Right renal cortex interstitium (tissue), 3 donors: ENCODE data around the gene ACTA1. TPM values are rescaled to one million over a fixed set of nuclear protein-coding genes. Genes with fewer than 3 reads are reported as not detected.
"Not testable (repeated sequence)": the region's sequence is repeated elsewhere in the genome, so short reads cannot be mapped to it uniquely, and the experiment has no call there.

ENCODE experiments used
- DNase-seq, 3 donors: peaks; one replicate each; pipeline ENCODE4 v3.0.0-alpha.2; 2013; ENCODE audit warnings: low read depth in 3 of 3, low spot score in 2 of 3
- polyA plus RNA-seq, 3 donors: library from polyadenylated mRNA; unstranded; fragments of 120-200 nt; gene quantifications; one replicate each; pipeline ENCODE4 v1.2.1, GENCODE V29; 2013; ENCODE audit not compliant: insufficient read length in 3 of 3

Gene ACTA1
- polyA plus RNA-seq, 3 donors, result 1.1 to 1.6 (median 1.3) TPM

DNA sequence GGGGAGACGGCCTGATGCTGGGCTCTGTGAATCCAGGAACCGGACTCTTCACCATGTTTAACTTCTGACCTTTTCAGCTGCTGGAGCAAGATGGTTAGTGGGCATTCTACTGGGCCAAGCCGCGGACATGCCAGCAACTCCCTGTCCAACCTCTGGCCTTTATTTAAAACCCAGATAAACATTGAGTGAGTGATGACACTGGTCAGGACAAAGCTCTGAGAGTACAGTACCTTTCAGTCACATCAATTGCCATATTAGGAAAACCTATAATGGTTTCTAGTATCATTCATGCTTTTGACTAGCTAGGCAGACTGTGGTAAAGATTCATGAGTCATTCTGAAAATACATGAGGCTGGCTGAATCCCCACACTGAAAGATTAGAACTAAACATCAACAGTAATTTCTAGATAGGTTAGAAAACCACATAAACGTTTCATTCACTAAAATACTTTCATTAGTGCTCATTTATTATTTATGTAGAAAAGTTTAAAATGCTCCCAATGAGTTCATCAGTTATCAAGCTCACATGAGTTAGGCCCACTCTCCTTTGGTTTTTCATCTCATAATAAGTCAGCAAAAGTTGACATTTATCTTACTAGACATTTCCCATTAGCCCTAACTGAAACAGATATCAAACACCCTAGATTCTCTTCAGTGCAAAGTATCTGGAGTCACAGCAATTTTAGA, 7.1 kb upstream of the ACTA1 start:
- DNase-seq, result no peak

DNA sequence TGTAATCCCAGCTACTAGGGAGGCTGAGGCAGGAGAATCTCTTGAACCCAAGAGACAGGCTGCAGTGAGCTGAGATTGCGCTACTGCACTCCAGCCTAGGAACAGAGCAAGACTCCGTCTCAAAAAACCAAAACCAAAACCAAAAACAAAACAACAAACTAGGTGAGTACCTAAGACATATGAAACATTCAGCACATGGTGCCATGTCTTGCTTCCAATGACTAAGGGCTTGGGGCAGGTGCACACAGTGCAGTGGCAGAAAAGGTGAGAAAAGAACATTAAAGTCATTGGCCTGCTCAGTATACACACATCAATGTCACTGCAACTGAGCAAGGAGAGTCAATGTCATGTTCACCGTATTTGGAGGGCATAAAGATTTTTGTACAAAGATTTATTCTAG, 4.1 kb upstream of the ACTA1 start:
- no peak for DNase-seq

DNA sequence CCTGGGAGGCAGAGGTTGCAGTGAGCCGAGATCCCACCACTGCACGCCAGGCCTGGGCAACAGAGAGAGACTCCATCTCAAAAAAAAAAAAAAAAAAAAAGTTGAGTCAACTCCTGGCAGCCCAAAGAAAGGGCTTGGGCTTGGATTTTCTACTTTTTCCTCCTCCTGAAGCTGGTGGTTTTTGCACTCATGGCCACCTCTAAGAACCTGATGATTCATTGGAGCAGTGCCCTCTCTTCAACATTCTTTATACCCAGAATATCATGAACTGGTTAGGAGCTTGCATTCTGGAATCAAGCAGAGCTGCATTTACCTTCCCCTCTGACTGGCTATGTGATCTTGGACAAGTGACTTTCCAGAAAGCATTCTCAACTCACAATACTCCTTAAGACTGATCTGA, 3.5 kb upstream of the ACTA1 start:
- no peak for DNase-seq

DNA sequence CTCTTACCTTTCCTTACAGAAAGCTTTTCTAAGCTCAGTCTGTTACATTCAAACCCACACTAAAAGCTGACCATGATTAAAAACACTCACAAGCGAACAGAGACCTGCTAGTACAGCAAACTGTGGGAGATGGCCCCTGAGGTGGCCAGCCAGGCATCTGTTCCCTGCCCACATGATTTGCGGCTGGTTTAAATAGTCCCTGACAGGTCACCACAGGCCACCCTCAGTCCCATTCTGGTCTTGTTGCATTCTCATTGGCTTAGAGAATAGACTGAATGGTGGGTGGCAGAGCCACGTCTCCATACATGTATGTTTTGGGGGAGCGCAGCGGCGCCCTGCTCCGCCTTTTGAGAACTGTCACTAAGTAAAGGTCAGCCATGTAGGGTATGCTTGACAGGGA, 2.3 kb upstream of the ACTA1 start:
- DNase-seq, result no peak

DNA sequence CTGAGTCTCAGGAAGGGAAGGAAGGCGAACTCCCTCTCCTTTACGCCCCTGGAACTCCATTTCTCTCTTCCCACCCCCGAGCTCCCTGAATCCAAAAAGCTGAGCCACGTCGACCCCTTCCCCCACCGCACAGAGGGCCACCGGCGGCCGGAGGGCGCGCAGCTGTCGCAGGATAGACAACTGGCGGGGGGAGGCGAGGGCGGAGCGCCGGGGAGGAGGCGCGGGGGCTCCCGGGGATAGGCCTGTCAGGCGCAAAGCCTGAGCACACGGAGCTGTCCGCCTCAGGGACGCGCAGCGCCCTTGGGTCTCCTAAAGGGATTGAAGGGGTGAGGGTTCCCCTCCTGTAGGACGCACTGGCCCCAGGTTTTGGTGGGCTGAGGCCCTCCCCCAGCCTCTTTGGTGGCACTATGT, 752 bp upstream of the ACTA1 start:
- no peak for DNase-seq

DNA sequence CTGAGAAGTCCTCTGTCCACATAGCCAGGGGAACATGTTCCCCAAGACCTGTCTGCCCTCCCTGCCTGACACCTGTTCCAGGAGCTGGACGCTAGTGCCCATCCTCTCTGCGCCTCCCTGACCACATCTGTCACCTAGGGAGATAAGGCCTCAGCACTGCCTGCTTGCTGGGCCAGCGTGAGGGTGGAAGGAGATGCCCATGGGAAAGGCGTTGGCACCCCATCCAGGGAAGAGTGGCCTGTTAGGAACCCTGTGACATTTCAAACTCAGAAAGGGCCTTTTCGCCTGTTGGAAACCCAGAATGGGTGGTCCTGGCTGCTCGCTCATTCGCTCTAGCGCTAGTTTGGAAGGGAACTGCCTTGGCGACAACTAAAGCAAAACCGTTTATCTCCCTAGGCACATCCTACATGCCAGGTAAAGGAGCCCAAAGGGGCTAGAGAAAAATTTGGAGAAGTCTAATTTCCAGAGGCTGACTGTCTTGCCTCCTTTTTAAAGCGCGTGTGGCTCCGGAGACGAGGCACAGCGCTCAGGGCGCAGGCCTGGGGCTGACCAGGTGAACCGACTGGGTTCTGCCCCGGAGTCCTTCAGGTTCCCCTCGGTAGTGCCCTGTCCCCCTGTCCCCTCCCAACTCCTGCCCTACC, 410 bp downstream of the ACTA1 start:
- no peak for DNase-seq

DNA sequence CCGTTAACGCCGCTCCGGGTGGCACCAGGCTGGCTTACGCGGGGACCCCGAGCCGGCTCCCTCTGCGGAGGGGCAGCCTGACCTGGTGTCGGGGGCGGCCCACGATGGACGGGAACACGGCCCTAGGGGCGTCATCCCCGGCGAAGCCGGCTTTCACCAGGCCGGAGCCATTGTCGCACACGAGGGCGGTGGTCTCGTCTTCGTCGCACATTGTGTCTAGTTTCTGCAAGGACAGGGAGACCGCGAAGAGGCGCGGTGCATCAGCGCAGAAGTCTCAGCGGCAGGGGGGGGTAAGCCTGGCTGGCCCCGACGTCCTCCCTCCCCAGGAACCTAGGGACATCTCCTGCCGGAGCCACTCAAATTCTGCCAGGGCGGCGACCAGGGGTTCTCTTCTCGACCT, 989 bp downstream of the ACTA1 start:
- DNase-seq, result no peak

DNA sequence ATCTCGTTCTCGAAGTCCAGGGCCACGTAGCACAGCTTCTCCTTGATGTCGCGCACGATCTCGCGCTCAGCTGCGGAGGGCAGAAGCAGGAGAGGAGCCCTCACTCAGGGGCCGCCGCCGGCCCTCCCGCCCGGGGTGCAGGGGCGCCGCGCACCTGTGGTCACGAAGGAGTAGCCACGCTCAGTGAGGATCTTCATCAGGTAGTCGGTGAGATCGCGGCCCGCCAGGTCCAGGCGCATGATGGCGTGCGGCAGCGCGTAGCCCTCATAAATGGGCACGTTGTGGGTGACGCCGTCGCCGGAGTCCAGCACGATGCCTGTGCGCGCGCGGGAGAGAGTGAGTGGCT, 1.8 kb downstream of the ACTA1 start:
- no peak for DNase-seq

DNA sequence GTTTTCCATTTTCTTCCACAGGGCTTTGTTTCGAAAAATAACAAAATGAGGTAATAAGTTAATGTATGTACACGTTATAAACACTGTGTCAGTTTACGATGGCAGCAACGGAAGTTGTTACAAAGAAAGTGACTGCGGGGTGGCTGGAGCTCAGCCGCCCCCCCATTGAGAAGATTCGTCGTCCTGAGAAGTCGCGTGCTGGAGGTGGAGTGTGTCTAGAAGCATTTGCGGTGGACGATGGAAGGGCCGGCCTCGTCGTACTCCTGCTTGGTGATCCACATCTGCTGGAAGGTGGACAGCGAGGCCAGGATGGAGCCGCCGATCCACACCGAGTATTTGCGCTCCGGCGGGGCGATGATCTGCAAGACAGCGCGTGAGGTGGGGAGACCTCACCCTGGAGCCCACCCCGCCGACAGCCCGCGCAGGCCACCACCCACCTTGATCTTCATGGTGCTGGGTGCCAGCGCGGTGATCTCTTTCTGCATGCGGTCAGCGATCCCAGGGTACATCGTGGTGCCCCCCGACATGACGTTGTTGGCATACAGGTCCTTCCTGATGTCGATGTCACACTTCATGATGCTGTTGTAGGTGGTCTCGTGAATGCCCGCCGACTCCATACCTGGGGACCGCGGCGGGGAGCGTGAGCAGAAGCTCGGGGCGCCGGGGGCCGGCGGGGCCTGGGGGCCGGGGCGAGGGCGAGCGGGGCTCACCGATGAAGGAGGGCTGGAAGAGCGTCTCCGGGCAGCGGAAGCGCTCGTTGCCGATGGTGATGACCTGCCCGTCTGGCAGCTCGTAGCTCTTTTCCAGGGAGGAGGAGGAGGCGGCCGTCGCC, 2.4 kb downstream of the ACTA1 start:
- DNase-seq, result no peak

DNA sequence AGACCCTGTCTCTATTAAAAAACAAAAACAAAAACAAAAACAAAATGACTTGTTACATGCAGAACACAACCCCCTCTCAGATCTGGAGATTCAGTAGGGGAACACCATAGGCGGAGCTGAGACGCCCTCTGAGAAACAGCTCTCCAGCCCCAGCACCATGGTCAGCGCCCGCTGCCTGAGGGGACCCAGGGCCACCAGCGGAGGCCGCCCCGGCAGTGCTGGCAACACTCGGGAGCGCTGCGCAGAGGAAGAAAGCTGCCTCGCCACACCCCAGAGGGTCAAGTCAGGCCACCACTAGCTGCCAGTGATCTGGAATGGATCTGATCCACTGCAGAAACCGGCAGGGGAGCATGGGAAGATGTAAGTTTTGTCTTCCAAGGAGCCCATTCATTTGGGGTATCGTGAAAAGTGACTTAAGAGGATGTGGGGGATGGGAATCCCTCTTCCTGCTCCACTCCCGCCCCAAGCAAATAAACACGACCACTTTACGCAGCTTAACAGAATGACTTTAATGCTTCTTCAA, 3.1 kb downstream of the ACTA1 start:
- DNase-seq, result peak in 2 of 3 donors; percentile 56 to 60

DNA sequence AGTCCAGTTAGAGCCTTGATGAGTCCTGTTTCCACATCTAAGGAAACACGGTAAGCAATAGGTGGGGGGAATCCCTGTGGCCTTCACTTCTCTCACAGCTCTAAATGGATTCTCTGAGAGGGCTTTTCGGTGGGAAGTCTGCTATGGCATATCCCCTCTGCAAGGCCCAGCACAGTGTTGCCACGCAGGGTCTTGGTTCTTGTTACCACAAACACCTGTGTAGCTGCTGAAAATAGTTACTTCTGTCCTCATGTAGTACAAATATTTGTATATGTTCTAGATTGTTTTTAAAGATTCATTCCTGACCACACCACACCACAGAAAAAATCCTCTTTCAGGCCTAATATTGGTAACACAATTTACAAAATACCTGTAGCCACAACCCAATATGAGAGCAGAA, 5.6 kb downstream of the ACTA1 start:
- DNase-seq, result no peak

DNA sequence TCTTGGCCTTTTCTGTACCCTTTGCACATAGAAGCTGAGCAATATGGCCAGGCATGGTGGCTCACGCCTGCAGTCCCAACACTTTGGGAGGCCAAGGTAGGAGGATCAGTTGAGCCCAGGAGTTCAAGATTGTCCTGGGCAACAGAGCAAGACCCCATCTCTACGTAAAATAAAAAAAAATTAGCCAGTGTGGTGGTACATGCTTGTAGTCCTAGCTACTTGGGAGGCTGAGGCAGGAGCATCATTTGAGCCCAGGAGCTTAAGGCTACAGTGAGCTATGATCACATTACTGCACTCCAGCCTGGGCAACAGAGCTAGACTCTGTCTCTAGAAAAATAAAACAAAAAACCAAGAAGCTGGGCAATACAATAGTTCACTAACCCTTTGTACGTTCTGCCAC, 6.3 kb downstream of the ACTA1 start:
- no peak for DNase-seq

DNA sequence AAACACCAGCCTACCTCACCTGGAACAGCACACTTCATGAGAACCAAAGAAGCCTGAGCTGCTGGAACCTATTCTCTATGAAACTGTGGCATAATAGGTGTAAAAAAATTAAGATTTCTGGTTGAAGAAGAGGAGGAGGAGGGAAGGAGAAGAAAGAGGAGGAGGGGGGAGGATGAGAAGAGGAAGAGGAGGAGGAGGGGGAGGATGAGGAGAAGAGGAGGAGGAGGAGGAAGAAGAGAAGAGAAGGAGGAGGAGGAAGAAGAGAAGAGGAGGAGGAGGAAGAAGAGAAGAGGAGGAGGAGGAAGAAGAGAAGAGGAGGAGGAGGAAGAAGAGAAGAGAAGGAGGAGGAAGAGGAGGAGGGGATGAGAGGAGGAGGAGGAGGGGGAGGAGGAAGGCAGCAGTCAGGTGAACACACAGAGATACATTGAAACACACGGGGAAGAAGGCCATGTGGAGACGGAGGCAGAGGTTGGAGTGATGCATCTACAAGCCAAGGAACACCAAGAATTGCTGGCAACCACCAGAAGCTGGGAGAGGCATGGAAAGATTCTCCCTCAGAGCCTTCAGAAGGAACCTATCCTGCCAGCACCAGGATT, 8.2 kb downstream of the ACTA1 start:
- no peak for DNase-seq

DNA sequence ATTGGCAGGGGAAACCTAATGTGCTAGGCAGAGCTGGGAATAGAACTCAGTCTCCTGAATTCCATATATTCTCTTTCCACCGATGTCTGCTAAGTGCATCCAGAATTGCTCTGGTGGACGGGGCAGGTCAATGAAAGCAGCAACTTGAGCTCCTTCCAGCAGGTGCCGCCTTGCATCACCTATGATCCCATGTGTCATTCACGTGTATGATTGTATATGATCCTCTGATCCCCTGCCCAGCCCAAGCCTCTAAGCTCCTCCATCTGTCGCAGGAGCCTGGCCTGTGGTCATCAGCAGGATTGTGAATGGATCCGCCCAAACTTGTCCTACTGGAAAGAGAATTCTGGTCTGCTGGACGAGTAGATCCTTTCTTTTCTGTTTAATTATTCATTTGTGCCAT, 13.1 kb downstream of the ACTA1 start:
- no peak for DNase-seq

DNA sequence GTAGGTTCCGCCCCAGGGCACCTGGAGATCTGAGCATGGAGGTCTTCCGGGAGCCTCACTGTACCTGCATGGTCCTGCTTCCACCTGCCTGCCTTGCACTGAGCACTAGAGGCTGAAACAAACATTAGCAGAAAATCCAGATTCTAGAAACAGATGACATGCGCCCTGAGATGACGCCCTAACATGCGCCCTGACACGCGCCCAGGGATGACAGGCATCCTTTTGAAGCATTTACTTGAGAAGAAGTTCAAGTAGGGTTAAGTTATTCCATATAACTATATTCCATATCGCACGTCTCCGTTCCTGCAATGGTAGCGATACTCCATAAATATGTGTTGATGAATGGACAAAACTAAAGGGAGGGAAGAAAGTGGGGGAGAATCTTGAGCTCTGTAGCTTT, 13.7 kb downstream of the ACTA1 start:
- DNase-seq, result no peak

DNA sequence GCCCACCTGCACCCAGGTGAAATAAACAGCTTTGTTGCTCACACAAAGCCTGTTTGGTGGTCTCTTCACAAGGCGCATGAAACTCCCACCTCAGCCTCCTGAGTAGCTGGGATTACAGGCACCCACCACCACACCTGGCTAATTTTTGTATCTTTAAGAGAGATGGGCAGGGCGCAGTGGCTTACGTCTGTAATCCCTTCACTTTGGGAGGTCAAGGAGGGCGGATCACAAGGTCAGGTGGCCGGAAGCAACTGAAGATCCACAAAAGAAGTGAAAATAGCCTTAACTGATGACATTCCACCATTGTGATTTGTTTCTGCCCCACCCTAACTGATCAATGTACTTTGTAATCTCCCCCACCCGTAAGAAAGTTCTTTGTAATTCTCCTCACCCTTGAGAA, 15.3 kb downstream of the ACTA1 start:
- DNase-seq, result not testable (repeated sequence)

DNA sequence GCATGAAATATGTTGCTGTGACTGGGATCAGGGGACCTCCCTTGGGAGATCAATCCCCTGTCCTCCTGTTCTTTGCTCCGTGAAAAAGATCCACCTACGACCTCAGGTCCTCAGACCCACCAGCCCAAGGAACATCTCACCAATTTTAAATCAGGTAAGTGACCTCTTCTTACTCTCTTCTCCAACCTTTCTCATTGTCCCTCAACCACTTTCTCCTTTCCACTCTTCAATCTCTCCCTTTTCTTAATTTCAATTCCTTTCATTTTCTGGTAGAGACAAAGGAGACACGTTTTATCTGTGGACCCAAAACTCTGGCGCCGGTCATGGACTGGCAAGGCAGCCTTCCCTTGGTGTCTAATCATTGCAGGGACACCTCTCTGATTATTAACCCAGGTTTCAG, 21.1 kb downstream of the ACTA1 start:
- DNase-seq, result not testable (repeated sequence)

DNA sequence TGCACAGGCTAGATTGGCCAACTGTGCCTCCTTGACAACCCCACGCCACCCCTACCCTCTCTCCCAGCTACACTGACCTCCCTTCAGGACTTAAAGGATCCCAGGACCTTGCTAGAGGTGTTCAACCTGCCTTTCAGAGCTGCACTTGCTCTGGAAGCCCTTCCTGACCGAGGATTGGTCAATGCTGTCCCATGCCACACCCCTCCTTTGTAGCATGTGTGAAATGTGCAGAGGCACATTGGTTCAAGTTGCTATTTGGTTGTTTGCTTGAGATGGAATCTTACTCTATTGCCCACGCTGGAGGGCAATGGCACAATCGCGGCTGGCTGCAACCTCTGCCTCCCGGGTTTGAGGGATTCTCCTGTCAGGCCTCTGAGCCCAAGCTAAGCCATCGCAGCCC, 21.8 kb downstream of the ACTA1 start:
- DNase-seq, result no peak

DNA sequence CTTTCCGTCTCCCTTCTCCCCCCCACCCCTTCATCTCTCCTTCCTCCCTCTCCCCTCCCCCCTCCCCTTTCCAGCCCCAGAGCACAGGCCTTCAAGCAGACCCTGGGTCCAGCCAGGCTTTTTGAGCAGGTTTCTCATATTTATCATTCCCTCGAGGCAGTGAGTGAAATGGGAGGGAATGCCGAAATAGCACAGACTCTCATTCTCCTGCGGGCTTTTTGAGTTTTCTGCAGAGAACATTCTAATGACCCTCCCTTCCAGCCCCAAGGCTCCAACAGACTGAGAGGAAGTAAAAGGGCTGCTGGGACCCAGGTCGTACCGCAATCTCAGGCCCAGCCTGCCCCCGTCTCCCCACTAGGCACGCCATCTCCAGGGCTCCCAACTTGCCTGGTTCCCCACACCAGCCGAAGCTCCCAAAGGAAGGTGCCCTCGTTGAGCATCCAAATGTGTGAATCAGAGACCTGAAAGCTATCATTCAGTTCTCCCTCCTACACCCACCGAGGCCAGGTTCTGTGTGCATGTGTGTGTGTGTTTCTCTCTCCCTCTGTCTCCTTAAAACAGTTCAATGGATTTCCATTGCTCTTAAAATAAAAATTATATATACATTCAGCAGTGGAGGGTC, 22.3 kb downstream of the ACTA1 start:
- DNase-seq, result no peak

DNA sequence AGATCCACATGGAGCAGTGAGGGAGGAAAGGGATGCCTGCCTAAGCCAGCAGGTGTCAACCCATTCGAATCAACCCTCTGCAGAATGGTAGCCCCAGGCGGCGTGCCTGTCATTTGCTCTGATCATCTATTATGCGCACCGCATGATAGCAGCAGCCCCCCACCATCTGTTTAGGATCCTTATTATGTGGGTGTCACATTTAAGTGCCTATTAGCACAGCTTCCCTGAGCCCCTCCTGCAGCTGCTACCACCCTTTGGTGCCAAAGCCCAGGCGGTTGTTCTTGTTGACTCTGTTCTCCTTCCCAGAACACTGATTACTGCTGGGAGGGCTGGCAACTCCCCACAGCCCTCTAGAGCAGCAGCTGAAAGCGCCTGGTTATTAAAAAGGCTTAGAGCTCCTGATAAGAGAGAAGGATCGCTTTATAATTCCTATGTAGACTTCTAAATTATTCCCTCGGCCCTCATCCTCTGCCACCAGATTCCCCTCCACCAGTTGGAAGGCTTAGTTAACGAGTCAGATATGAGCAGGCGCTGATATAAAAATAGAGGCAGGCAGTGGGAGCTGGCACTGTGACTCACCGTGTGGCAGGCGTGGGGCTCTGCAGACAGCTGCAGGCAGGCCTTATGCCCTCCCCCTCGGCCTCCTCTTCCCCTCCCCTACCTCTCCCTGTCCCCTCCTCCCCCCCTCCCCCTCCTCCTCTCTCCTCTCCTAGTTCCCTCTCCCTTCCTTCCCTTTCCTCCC, 23.0 kb downstream of the ACTA1 start:
- no peak for DNase-seq
